ENCODE results near the gene ALK.

Gene ALK

GRCh38 chr2:29789911-29790485 lies 131.4 kb downstream of the ALK start:
- no peak for DNase-seq (ENCODE audit: low read depth)

DNA sequence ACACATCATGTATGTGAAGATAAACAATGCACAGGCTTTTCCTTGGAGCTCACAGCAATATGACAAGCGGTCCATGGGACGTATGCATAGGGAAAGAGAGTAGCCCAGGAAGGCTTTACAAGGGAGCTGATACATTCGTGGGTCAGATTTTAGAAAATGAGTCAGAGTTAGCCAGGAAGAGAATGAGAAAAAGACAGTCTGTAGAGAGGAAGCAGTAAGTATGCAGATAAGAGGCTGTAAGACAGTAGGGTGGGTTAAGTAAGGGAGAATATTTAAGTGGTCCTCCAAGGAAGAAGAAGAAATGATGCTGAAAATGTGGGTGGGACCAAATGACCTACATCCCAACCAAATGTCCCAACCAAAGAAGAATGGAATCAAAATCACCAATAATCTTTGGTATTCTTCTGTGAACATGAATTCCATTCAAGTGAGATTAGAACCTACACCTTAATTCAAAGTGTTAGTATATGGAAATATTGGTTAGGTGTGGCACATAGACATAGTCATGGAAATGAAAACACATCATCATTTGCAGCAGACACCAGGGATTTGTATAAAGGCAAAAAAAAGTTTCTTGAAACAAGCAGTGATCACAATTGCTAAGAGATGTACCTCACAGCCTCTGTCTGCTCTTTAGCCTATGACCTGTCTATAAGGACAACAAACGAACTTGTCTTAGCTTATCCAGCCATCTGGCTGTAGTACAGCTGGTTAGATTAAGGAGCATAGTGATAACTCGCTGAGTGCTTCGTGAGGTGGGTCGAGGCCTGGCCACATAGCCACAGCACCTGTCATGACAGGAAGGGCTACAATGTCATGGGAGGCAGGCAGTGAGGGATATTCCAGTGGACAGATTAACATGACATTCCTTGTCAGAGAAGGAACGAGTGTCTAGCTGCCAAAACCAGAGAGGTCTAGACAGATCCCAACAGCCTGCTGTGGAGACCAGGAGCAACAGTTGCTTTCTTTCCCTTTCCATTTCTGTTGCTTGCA lies 133.6 kb downstream of the ALK start:
- no peak for DNase-seq (ENCODE audit: low read depth)

DNA sequence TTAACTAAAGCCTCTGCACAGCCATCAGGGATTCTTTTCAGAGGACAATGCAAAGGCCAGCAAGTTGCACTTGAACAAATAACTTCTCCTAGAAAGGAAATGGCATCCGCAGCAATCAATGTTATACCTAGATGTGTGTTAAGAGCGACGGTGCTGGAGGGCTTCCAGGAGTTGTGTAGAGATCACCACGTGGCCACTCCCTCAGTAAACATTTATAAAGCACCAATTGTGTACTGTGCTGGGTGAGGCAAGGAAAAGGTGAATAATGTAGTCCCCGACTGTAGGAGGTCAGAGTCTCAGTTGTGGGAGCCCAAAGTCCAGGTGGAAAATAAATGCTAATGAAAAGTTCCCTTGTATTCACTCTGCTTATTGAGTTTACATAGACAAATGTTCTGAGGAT lies 135.0 kb downstream of the ALK start:
- DNase-seq (ENCODE audit: low read depth): no peak

DNA sequence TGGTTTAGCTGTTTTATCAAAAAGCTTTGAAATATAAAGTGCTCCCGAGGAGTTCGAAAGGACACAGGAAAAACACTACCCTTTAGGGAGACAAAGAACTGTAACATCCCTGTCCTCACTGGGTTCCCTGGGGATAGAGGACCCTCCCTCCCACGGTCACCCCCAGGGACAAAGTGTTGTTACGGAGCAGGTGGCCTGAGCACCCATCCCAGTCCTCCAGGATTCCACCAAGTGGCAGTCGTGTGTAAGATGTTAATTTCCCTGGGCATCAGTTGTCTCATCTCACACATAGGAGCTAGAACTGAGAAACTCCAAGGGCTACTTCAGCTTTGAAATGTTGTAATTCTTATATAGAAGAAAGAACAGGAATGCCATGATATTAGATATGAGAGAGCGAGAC lies 137.7 kb downstream of the ALK start:
- DNase-seq (ENCODE audit: low read depth): no peak

- no peak for DNase-seq (ENCODE audit: low read depth)
These were observed 138.6 kb downstream of the ALK start for GRCh38 chr2:29782549-29783458.

DNA sequence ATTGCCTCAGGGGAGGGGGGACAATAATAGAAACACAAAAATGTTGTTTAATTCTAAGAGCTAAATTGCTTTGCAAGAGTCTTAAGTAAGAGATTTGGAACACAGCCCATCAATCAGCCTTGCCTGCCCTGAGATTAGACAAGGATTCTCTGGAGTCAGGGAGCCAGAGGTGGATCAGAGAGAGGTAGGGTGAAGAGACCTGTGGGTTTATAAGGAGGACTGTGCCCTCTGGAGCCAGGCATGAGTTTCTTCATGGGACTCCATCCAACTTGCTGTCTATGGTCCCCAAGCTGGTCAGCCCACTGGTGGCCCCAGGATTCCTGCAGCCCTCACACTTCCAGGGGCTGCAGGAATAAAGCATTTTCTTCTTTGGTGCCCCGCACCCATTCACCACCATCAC lies 139.3 kb downstream of the ALK start:
- no peak for DNase-seq (ENCODE audit: low read depth)

- no peak for DNase-seq (ENCODE audit: low read depth)
These were observed 140.5 kb downstream of the ALK start for GRCh38 chr2:29780906-29781305.

DNA sequence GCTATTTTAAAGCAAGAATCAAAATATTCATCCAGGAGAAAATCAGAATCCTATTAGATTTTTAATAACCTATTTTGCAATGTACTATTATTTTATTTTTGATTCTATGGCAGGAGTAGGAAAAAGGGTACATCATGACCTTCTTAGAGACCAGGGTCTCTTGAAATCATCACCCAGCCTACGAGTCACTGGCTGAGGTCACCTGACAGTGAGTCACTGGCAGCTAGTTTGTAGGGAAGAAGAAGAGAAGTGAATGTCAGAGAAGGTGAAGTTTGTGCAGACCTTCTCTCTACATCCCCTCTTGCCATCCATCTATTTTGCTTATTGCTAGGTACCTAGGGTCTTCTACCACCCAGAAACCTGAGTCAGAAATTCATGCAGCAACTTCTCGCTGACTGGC lies 144.2 kb downstream of the ALK start:
- DNase-seq (ENCODE audit: low read depth): no peak

GRCh38 chr2:29776406-29776805 lies 145.0 kb downstream of the ALK start:
- DNase-seq (ENCODE audit: low read depth): no peak

GRCh38 chr2:29775937-29776336 lies 145.4 kb downstream of the ALK start:
- DNase-seq (ENCODE audit: low read depth): no peak

GRCh38 chr2:29774624-29775023 lies 146.8 kb downstream of the ALK start:
- DNase-seq (ENCODE audit: low read depth): no peak

DNA sequence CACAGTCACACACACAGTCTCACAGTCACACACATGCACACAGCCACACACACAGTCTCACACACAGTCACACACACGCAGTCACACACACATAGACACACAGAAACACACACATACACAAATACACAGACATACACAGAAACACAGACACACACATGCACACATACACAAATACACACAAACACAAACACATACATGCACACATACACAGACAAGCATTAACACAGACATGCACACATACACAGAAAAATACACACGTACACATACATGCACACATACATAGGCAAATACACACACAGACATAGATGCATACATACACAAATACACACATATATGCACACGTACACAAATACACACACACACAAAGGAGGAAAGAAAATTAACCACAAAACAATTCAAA lies 150.5 kb downstream of the ALK start:
- DNase-seq (ENCODE audit: low read depth): no peak

DNA sequence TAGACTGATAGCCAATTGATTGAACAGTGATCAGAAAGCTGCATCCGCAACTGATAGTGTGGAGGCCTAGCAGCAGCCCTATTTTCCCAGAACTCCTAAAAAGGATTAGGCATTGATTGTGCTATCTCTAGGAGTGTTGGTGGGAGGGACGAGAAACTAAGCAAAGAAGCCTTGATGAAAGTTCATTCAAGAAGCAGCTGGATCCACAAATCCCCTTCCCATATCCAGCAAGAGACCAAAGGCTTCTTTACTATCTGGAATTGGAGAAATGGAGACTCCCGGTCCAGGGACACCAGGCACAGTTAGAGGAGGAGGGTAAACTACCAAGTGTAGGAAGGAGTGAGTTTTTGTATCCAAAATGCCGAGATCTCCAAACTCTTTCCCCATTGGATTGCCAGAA lies 151.5 kb downstream of the ALK start:
- no peak for DNase-seq (ENCODE audit: low read depth)

DNA sequence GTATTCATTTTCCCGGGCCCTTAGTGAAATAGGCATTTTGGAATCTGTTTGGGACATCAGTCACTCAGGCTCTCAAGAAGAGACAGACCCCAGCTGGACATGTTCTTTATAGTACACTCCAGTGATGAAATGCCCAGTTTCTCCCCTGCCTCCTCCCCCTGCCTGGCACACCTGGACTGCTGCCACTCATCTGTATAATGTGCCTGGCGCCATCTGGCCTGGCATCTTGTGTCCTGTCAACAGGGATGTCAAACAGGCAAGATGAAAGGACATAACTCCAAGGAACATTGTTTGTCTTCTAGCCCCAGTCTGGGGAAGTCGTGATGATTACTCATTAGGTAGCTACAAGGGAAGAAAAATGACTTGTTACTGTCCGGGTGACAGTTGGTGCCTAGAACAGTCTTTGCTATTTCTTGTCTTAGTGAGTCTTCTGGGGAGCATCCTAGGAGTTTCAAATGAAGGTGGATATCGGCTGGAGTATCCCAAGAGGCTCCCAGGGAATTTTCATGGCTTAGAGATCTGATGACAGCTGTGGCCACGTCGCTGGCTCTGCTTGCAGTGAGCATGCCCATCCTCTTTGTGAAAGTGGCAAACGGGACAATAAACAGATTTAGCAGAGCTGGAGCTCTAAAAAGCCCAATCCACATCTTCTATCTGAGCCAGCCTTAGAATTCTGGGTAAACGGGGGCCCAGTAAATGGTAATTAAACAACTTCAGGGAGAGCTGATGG lies 153.6 kb downstream of the ALK start:
- no peak for DNase-seq (ENCODE audit: low read depth)

GRCh38 chr2:29766191-29766590 lies 155.2 kb downstream of the ALK start:
- DNase-seq (ENCODE audit: low read depth): peak; percentile 43

GRCh38 chr2:29765721-29766120 lies 155.7 kb downstream of the ALK start:
- DNase-seq (ENCODE audit: low read depth): no peak

GRCh38 chr2:29763371-29763770 lies 158.0 kb downstream of the ALK start:
- no peak for DNase-seq (ENCODE audit: low read depth)

- DNase-seq (ENCODE audit: low read depth): no peak
These were observed 159.1 kb downstream of the ALK start for GRCh38 chr2:29762239-29762638.

GRCh38 chr2:29761278-29761677 lies 160.1 kb downstream of the ALK start:
- no peak for DNase-seq (ENCODE audit: low read depth)

DNA sequence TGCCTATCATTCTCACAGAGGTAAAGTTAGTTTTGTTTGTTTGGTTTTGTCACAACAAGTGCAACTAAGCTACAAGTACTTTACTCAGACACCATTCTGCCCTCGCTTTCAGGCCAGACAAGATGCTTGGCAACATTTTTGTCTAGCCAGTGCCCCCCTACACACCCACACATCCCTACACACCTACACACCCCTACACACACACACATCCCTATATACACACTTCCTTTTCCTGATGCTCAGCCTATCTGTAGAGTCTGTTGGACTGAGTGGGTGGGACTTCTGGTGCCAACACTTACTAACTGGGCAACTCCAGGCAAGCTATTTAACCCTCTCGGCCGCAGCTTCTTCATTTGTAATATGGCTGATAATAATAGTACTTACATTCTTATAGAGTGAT lies 161.4 kb downstream of the ALK start:
- no peak for DNase-seq (ENCODE audit: low read depth)

DNA sequence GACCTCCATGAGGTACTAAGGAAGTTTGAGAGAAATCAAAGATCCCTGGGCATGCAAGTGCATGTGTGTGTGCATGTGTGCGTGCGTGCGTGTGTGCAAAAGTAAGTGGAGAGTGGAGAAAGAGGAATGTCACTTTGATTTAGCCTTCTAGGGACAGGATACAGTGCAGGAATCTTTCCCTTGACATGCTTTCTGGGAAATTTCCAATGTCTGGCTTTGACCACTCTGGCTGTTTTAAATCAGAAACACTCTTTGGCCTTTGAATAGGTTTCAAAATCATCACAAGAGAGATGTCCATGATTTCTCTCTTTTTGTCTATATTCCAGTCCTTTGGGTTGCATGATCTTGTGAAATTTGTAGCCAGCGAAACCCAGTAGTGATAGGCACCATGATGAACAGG lies 162.0 kb downstream of the ALK start:
- no peak for DNase-seq (ENCODE audit: low read depth)

DNA sequence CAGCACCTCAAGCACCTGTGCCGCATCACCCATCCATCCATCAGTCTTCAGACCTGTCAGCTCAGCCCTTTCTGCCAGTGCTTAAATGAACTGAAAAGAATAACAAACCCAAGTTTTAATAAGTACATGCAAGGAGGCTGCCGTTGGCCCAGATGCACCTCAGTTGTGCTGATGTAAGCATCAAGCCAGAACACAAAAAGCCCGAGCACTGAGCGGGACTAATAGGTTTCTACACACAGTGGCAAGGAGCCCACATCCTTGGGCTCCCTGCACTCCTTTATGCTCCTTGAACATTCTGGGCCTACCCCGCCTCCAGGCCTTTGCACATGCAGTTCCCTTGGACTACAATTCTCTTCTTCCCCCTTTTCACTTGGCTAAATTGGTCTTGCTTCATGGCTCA lies 165.6 kb downstream of the ALK start:
- DNase-seq (ENCODE audit: low read depth): no peak

All from non-pigmented ciliary epithelial cell (primary cell).